Loucy (cell line): ENCODE measurements around the gene CTDSPL.

Source experiments
- H2AFZ ChIP-seq: fragments of 200-600 bp; sonication (generic); 2 replicates; pipeline ENCODE4 v1.6.0; 2016; ENCODE audit warnings: antibody characterized with exemption, mild to moderate bottlenecking, low read length, moderate library complexity
- H3F3A ChIP-seq: fragments of 200-600 bp; 2 replicates; pipeline ENCODE4 v1.6.0; 2016; ENCODE audit warnings: antibody characterized with exemption, low read depth, mild to moderate bottlenecking
- H3K27me3 ChIP-seq: fragments of 200-600 bp; sonication (generic); 2 replicates; pipeline ENCODE4 v1.6.1; 2014; ENCODE audit warnings: low read length, mild to moderate bottlenecking; ENCODE audit not compliant: insufficient read depth, poor library complexity, severe bottlenecking
- H3K36me3 ChIP-seq: fragments of 200-600 bp; sonication (generic); 2 replicates; pipeline ENCODE4 v1.6.1; 2016; ENCODE audit warnings: low read length; ENCODE audit not compliant: insufficient read depth
- H3K4me1 ChIP-seq: fragments of 200-600 bp; sonication (generic); 2 replicates; pipeline ENCODE4 v1.5.1; 2014; ENCODE audit warnings: low read length, mild to moderate bottlenecking; ENCODE audit not compliant: insufficient read depth, poor library complexity, severe bottlenecking
- H3K4me2 ChIP-seq: fragments of 200-600 bp; sonication (generic); 2 replicates; pipeline ENCODE4 v1.6.0; 2014; ENCODE audit warnings: antibody characterized with exemption, low read length, low read depth, mild to moderate bottlenecking; ENCODE audit not compliant: poor library complexity, severe bottlenecking
- H3K4me3 ChIP-seq: fragments of 200-600 bp; sonication (generic); 2 replicates; pipeline ENCODE4 v1.5.1; 2014; ENCODE audit warnings: low read length, mild to moderate bottlenecking, mixed read lengths; ENCODE audit not compliant: poor library complexity, severe bottlenecking
- H3K79me2 ChIP-seq: fragments of 200-600 bp; sonication (generic); 2 replicates; pipeline ENCODE4 v1.6.1; 2014; ENCODE audit warnings: low read length; ENCODE audit not compliant: insufficient read depth
- H3K9ac ChIP-seq: fragments of 200-600 bp; sonication (generic); 2 replicates; pipeline ENCODE4 v1.6.0; 2014; ENCODE audit warnings: mild to moderate bottlenecking, low read depth, low read length, moderate library complexity; ENCODE audit not compliant: poor library complexity, severe bottlenecking
- H3K9me2 ChIP-seq: fragments of 200-600 bp; sonication (generic); replicated peaks from 2 replicates; pipeline ENCODE4 v1.6.1; 2016; ENCODE audit warnings: low read depth, low read length, mixed read lengths
- H3K9me3 ChIP-seq: fragments of 200-600 bp; sonication (generic); 2 replicates; pipeline ENCODE4 v1.6.1; 2014; ENCODE audit warnings: mild to moderate bottlenecking, antibody characterized with exemption, low read length, low read depth; ENCODE audit not compliant: insufficient read depth
- H4K20me1 ChIP-seq: fragments of 200-600 bp; sonication (generic); 2 replicates; pipeline ENCODE4 v1.6.0; 2014; ENCODE audit warnings: antibody characterized with exemption, low read length, mild to moderate bottlenecking; ENCODE audit not compliant: insufficient read depth, poor library complexity, severe bottlenecking
- EZH2phosphoT487 ChIP-seq: fragments of 200-600 bp; IDR thresholded peaks from 2 replicates; pipeline ENCODE4 v1.6.1; 2018; ENCODE audit warnings: antibody characterized with exemption, mild to moderate bottlenecking, moderate library complexity, borderline replicate concordance
- TF ChIP-seq, protein P1 (sequence below): fragments of 200-600 bp; sonication (generic); conservative IDR thresholded peaks from 2 replicates; pipeline ENCODE4 v1.5.1; 2014; ENCODE audit warnings: mild to moderate bottlenecking, antibody characterized with exemption, low read length

Gene CTDSPL

DNA sequence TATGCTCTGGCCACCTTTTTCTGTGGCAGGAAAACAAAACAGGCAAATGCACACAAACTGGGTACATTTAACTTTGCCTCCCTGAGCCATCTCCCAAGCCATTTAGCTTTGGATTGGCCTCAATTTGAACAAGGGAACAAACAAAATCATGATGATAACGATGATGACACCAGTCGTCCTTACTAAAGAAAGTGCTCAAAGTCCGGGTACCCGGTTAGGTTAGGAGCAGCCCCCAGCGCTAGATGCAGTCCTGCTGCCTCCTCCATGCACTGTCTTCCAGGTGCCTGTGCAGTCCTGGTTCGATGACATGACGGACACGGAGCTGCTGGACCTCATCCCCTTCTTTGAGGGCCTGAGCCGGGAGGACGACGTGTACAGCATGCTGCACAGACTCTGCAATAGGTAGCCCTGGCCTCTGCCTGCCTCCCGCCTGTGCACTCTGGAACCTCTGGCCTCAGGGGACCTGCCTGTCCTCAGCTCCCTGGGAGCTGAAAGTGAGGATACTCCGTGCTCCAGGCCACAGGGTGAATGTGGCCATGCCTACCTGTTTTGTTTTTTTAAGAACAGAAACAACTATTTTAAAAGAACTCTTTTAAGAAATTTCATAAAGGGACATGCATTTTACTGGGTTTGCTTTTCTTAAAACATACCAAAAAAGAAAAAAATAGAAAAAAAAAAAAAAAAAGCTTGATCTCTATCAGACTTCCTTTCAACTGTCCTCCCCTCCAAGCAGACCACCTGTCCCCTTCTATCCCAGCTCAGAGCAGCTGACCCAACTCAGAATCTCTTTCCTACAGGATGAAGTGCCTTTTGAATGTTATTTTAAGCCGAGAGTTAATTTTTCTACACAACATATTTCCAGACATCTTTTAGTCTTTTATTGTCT, 119.0 kb downstream of the CTDSPL start:
- H3F3A ChIP-seq = no peaks in the 10 kb centered on the region
- peaks cover 3% of the 10 kb centered on the region; the same call in 1 of the 2 replicates for H3K36me3 ChIP-seq
- no peaks in the 10 kb centered on the region for H3K4me1 ChIP-seq
- no peak overlapping the region for H2AFZ ChIP-seq
- no peaks in the 10 kb centered on the region for H4K20me1 ChIP-seq
- no peak overlapping the region for H3K4me3 ChIP-seq
- no peaks in the 10 kb centered on the region for H3K27me3 ChIP-seq
- no peaks in the 10 kb centered on the region for H3K9me3 ChIP-seq
- no peak for TF ChIP-seq EZH2phosphoT487
- TF ChIP-seq, protein P1, sequence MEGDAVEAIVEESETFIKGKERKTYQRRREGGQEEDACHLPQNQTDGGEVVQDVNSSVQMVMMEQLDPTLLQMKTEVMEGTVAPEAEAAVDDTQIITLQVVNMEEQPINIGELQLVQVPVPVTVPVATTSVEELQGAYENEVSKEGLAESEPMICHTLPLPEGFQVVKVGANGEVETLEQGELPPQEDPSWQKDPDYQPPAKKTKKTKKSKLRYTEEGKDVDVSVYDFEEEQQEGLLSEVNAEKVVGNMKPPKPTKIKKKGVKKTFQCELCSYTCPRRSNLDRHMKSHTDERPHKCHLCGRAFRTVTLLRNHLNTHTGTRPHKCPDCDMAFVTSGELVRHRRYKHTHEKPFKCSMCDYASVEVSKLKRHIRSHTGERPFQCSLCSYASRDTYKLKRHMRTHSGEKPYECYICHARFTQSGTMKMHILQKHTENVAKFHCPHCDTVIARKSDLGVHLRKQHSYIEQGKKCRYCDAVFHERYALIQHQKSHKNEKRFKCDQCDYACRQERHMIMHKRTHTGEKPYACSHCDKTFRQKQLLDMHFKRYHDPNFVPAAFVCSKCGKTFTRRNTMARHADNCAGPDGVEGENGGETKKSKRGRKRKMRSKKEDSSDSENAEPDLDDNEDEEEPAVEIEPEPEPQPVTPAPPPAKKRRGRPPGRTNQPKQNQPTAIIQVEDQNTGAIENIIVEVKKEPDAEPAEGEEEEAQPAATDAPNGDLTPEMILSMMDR = no peak
- no peak overlapping the region for H3K9ac ChIP-seq
- H3K9me2 ChIP-seq = no peaks in the 10 kb centered on the region
- no peaks in the 10 kb centered on the region for H3K79me2 ChIP-seq
- H3K4me2 ChIP-seq = no peak overlapping the region

DNA sequence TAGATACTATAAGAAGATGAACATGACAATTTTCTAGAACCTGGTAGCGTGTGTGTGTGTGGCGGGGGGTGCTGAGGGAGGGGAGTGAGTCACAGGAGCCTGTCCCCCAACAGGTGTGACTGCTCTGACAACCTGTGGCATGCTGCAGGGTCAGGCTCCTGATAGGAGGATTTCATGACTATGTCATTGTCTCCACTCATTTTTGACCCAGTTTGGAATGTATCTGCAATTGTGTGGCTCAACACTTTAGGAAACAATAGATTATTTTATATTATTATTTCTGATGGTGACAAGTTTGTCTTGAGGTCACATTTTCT, 119.6 kb downstream of the CTDSPL start:
- Histone ChIP-seq H3K9ac (no peak overlapping the region), H3K9me2 (no peaks in the 10 kb centered on the region), H3K27me3 (no peaks in the 10 kb centered on the region), H3K79me2 (no peaks in the 10 kb centered on the region), H3K4me2 (no peak overlapping the region), H4K20me1 (no peaks in the 10 kb centered on the region), H3K36me3 (no peaks in the 10 kb centered on the region), H3K9me3 (no peaks in the 10 kb centered on the region), H3F3A (no peaks in the 10 kb centered on the region), H3K4me1 (no peaks in the 10 kb centered on the region), H3K4me3 (no peak overlapping the region), H2AFZ (no peak overlapping the region)
- TF ChIP-seq, protein P1 = no peak
- no peak for TF ChIP-seq EZH2phosphoT487

DNA sequence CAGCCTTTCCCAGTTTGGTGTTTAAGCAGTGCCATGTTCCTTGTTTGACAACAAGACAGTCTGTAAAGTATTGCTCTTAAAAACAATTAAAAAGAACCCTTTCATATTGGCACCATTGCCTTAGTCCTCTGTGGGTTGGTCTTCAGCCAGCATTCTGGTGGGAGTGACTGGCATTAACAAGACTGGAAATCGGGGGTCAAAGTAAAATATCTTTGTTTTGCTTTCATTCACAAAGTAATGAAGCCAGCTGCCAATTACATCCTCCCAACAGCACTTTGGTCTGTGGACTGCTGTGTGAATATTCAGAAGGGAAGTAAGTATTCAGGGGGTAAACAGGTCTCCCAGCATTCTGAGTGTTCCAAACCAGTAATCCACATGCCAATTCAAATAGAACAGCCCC, 120.7 kb downstream of the CTDSPL start:
- Histone ChIP-seq H3K9me2 (no peaks in the 10 kb centered on the region), H2AFZ (no peak overlapping the region), H3K27me3 (no peaks in the 10 kb centered on the region), H3K36me3 (no peaks in the 10 kb centered on the region), H3K9me3 (no peaks in the 10 kb centered on the region), H3K79me2 (no peaks in the 10 kb centered on the region), H3K4me2 (no peak overlapping the region), H3F3A (no peaks in the 10 kb centered on the region), H4K20me1 (no peaks in the 10 kb centered on the region), H3K4me3 (no peak overlapping the region), H3K9ac (no peak overlapping the region), H3K4me1 (no peaks in the 10 kb centered on the region)
- TF ChIP-seq, protein P1 = no peak
- TF ChIP-seq EZH2phosphoT487 = no peak
